K562 (cell line): ENCODE data around the gene FGD6. TPM values are rescaled to one million over a fixed set of nuclear protein-coding genes. Genes with fewer than 3 reads are reported as not detected.

ENCODE experiments used
- ATAC-seq: fragments of 200-7000 bp; cut with Tn5 transposase; 3 replicates; pipeline ENCODE4 v1.9.1; 2020; ENCODE audit warnings: moderate library complexity
- BruUV-seq: library from RNA; stranded (reverse); fragments of 400-500 nt; replicated peaks from 2 replicates; lab custom pipeline; 2021; lab: Mats Ljungman, UMichigan
- CTCF ChIA-PET: fragments of 300-600 bp; formaldehyde crosslinking; extraction: SDS; loops from one replicate; lab custom pipeline; 2021; ENCODE audit warnings: low intra/inter-chr PET ratio; lab: Yijun Ruan, JAX
- POLR2A ChIA-PET: fragments of 300-600, 350-650 bp; sonication (Branson Sonifier 250); formaldehyde crosslinking; extraction: SDS; loops from one replicate; lab custom pipeline; 2021; ENCODE audit warnings: antibody characterized with exemption, inconsistent platforms; lab: Yijun Ruan, JAX
- DNase-seq, 4 experiments: peaks; one replicate each; pipeline versions ENCODE4 v3.0.0 to v3.0.0-alpha.2; 2011 to 2018; ENCODE audit warnings: low spot score in 3 of 4, mixed read lengths in 3 of 4; ENCODE audit errors: extremely low read depth in 1 of 4
- FAIRE-seq: peaks from 2 replicates; lab custom pipeline; 2011; peaks lifted over from hg19 to GRCh38; lab: Jason Lieb, UNC
- H2AFZ ChIP-seq: 2 replicates; pipeline ENCODE4 v1.6.0; 2011; ENCODE audit warnings: low read depth, low read length, control low read depth, inconsistent platforms
- H3K27ac ChIP-seq: fragments of 200-600 bp; 3 replicates; pipeline ENCODE4 v1.8.0; 2011; ENCODE audit warnings: low read depth, mild to moderate bottlenecking, control low read depth, inconsistent platforms, low read length, moderate library complexity, mixed read lengths; ENCODE audit errors: extremely low read depth
- H3K27me3 ChIP-seq, 2 experiments: fragments of 300-600 bp in 1 of 2; 2 replicates in 1 of 2; 3 replicates in 1 of 2; pipeline versions ENCODE4 v1.6.0 to v1.8.0; 2011; ENCODE audit warnings: inconsistent platforms in 2 of 2, low read length in 2 of 2, mild to moderate bottlenecking in 1 of 2, mixed read lengths in 1 of 2, moderate library complexity in 1 of 2; ENCODE audit not compliant: control insufficient read depth in 2 of 2, insufficient read depth in 2 of 2
- H3K36me3 ChIP-seq: fragments of 300-600 bp; 3 replicates; pipeline ENCODE4 v1.8.0; 2011; ENCODE audit warnings: mild to moderate bottlenecking, low read length, inconsistent platforms; ENCODE audit not compliant: control insufficient read depth, insufficient read depth
- H3K4me1 ChIP-seq, 2 experiments: fragments of 200-600 bp in 1 of 2; replicated peaks in 1 of 2; 2 replicates in 1 of 2; 3 replicates in 1 of 2; pipeline versions ENCODE4 v1.5.1 to v1.8.0; 2011; ENCODE audit warnings: inconsistent platforms in 2 of 2, low read length in 2 of 2, mild to moderate bottlenecking in 1 of 2, mixed read lengths in 1 of 2, moderate library complexity in 1 of 2; ENCODE audit not compliant: control insufficient read depth in 2 of 2, insufficient read depth in 2 of 2
- H3K4me2 ChIP-seq: 2 replicates; pipeline ENCODE4 v1.6.1; 2011; ENCODE audit warnings: low read length, control low read depth, inconsistent platforms, mixed read lengths; ENCODE audit not compliant: insufficient read depth
- H3K4me3 ChIP-seq: fragments of 200-600 bp; sonication (generic), shearing (Covaris generic); 2 replicates; pipeline ENCODE4 v1.5.1; 2016; ENCODE audit warnings: control low read depth, inconsistent platforms
- H3K79me2 ChIP-seq: fragments of 200-600 bp; 3 replicates; pipeline ENCODE4 v1.8.0; 2011; ENCODE audit warnings: low read length, inconsistent platforms; ENCODE audit not compliant: control insufficient read depth, insufficient read depth
- H3K9ac ChIP-seq, 2 experiments: 2 replicates each; pipeline versions ENCODE4 v1.6.0 to v1.6.1; 2011; ENCODE audit warnings: low read depth in 2 of 2, low read length in 2 of 2, control low read depth in 1 of 2, inconsistent platforms in 1 of 2, mild to moderate bottlenecking in 1 of 2, mixed read lengths in 1 of 2; ENCODE audit not compliant: insufficient read depth in 1 of 2
- H3K9me1 ChIP-seq: one replicate; pipeline ENCODE4 v1.6.0; 2011; ENCODE audit warnings: inconsistent platforms, mild to moderate bottlenecking, low read length, moderate library complexity; ENCODE audit not compliant: control insufficient read depth, insufficient read depth
- H3K9me3 ChIP-seq: replicated peaks from 2 replicates; pipeline ENCODE4 v1.5.1; 2011; ENCODE audit warnings: low read depth, low read length, inconsistent platforms; ENCODE audit not compliant: control insufficient read depth, insufficient read depth
- H4K20me1 ChIP-seq: replicated peaks from 2 replicates; pipeline ENCODE4 v1.6.1; 2011; ENCODE audit warnings: low read length, inconsistent platforms, mixed read lengths; ENCODE audit not compliant: control insufficient read depth, insufficient read depth
- BCOR ChIP-seq: fragments of 450-650 bp; IDR thresholded peaks from 2 replicates; pipeline ENCODE4 v1.6.1; 2016
- CBX5 ChIP-seq: IDR thresholded peaks from 2 replicates; pipeline ENCODE4 v1.6.1; 2014; ENCODE audit warnings: low read depth, borderline replicate concordance
- FOS ChIP-seq: IDR thresholded peaks from 3 replicates; pipeline ENCODE4 v1.6.1; 2011; ENCODE audit not compliant: insufficient read length; ENCODE audit errors: extremely low read depth
- FOXA1 ChIP-seq: fragments of 450-650 bp; IDR thresholded peaks from 2 replicates; pipeline ENCODE4 v1.6.1; 2016; ENCODE audit warnings: mild to moderate bottlenecking, borderline replicate concordance
- HDAC1 ChIP-seq, 2 experiments: fragments of 450-650 bp; IDR thresholded peaks; 2 replicates each; pipeline ENCODE4 v1.6.1; 2016 to 2017; ENCODE audit warnings: inconsistent platforms in 1 of 2, mild to moderate bottlenecking in 1 of 2, moderate library complexity in 1 of 2
- MTA1 ChIP-seq: fragments of 450-650 bp; IDR thresholded peaks from 2 replicates; pipeline ENCODE4 v1.6.1; 2017; ENCODE audit warnings: borderline replicate concordance
- NCOA2 ChIP-seq, 2 experiments: fragments of 450-650 bp; IDR thresholded peaks; 2 replicates each; pipeline ENCODE4 v1.6.1; 2018; ENCODE audit warnings: mild to moderate bottlenecking in 2 of 2, moderate library complexity in 1 of 2; ENCODE audit not compliant: partially characterized antibody in 2 of 2
- SRSF3 ChIP-seq: fragments of 200-400 bp; formaldehyde crosslinking; IDR thresholded peaks from 2 replicates; pipeline ENCODE4 v1.6.1; 2016; ENCODE audit warnings: mild to moderate bottlenecking, low read length, moderate library complexity; ENCODE audit not compliant: insufficient read depth
- SRSF7 ChIP-seq: fragments of 200-400 bp; formaldehyde crosslinking; optimal IDR thresholded peaks from 2 replicates; pipeline ENCODE3; 2017; ENCODE audit warnings: mild to moderate bottlenecking, low read depth, low read length
- TAF7 ChIP-seq: fragments of 450-650 bp; IDR thresholded peaks from 2 replicates; pipeline ENCODE4 v1.6.1; 2016; ENCODE audit warnings: missing genetic modification characterization, missing compliant biosample characterization
- TSC22D4 ChIP-seq: fragments of 450-650 bp; IDR thresholded peaks from 2 replicates; pipeline ENCODE4 v1.6.1; 2016; ENCODE audit warnings: missing genetic modification characterization, missing biosample characterization, control low read depth
- ZNF253 ChIP-seq: fragments of 250-450 bp; sonication (Bioruptor Pico); conservative IDR thresholded peaks from 2 replicates; pipeline ENCODE4 v1.6.1; 2021; ENCODE audit warnings: mild to moderate bottlenecking
- ZNF311 ChIP-seq: fragments of 250-450 bp; sonication (Bioruptor Pico); IDR thresholded peaks from 2 replicates; pipeline ENCODE4 v1.4.0; 2020; ENCODE audit warnings: mild to moderate bottlenecking, moderate library complexity
- in situ Hi-C: fragments of 300-500 bp; cut with MboI; formaldehyde crosslinking; loops from 4 replicates; pipeline ENCODE4 v1.15.0; 2018; ENCODE audit warnings: inconsistent platforms, mixed read lengths
- intact Hi-C: fragments of 100-400 bp; cut with micrococcal nuclease; formaldehyde crosslinking; loops from 2 replicates; pipeline ENCODE4 v1.14.2; 2022
- polyA plus RNA-seq, 8 experiments: library from polyadenylated mRNA; depleted of rRNA in 4 of 8; stranded (reverse) in 5 of 8; unstranded in 3 of 8; fragments of >200 nt; fragmentation: Nextera tagmentation in 2 of 8; fragmentation: Illumina TruSeq in 1 of 8; extraction: Ambion mirVana in 2 of 8; extraction: Trizol in 1 of 8; gene quantifications; 2 replicates each; pipeline versions ENCODE4 v1.2.1 to v1.2.3, GENCODE V29; 2011 to 2014; ENCODE audit warnings: inconsistent platforms in 1 of 8, missing spikeins in 1 of 8
- total RNA-seq, 7 experiments: library from RNA; depleted of rRNA in 6 of 7; stranded (reverse); fragments of >200 nt in 6 of 7; fragmentation: Illumina TruSeq in 2 of 7; extraction: Trizol in 2 of 7; gene quantifications; 2 replicates each; pipeline versions ENCODE4 v1.2.1 to v1.2.3, GENCODE V29; 2011 to 2021; ENCODE audit warnings: low replicate concordance in 1 of 7
- TF ChIP-seq, protein P1 (sequence below), 2 experiments: fragments of 450-650 bp; IDR thresholded peaks; 2 replicates each; pipeline ENCODE4 v1.6.1; 2018; ENCODE audit warnings: mild to moderate bottlenecking in 2 of 2, low read depth in 1 of 2; ENCODE audit not compliant: partially characterized antibody in 2 of 2
- TF ChIP-seq, protein P2 (sequence below), 2 experiments: fragments of 450-650 bp; conservative IDR thresholded peaks; 2 replicates each; pipeline ENCODE4 v1.6.1; 2017; ENCODE audit warnings: mild to moderate bottlenecking in 2 of 2, moderate library complexity in 2 of 2
- TF ChIP-seq, protein P3 (sequence below): fragments of 250-450 bp; sonication (Bioruptor Pico); IDR thresholded peaks from 2 replicates; pipeline ENCODE4 v1.4.0; 2020; ENCODE audit warnings: mild to moderate bottlenecking, moderate library complexity

The FGD6 gene
- total and polyA plus RNA-seq, 9 of the 15 experiments (the other 6 are each of a cell fraction or from before 2014, with no cell fraction given), result 1.5 to 11.1 (median 5.8) TPM

DNA sequence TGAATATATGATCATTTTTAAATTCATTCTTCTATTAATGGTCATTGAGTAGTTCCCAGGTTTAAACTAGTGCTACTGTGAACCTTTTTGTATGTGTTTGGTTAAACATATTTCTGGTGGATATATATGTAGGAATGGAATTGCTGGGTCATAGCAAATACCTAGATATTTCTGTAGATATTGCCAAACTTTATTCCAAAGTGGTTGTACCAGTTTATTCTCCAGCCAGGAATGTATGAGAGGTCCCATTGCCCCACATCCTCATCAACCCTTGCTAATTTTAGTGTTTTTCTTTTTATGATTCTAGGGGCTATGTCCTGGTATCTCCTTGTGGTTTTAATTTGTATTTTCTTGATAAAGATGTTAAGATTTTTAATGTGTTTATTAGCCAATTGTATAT is 3.5 kb upstream of the FGD6 start:
- Histone ChIP-seq H3K9me3 (no peaks in the 10 kb centered on the region), H3K9me1 (no peaks in the 10 kb centered on the region), H2AFZ (no peak overlapping the region), H3K4me1 (peaks cover 17 to 26% of the 10 kb centered on the region in 2 experiments), H3K27ac (no peak overlapping the region), H3K27me3 (no peaks in the 10 kb centered on the region), H3K79me2 (peaks cover 84% of the 10 kb centered on the region), H3K36me3 (peaks cover 3% of the 10 kb centered on the region; the same call in 1 of the 3 replicates), H4K20me1 (no peaks in the 10 kb centered on the region), H3K9ac (no peak overlapping the region), H3K4me3 (no peak overlapping the region), H3K4me2 (no peak overlapping the region)
- in situ Hi-C loops (no loop called here), intact Hi-C loops (no loop called here)
- FAIRE-seq (no peak), DNase-seq (no peak), ATAC-seq (no peak)
- ChIA-PET POLR2A (no interaction called here), CTCF (no interaction called here)
- BruUV-seq, result no TSS peak
- TF ChIP-seq, protein P1, sequence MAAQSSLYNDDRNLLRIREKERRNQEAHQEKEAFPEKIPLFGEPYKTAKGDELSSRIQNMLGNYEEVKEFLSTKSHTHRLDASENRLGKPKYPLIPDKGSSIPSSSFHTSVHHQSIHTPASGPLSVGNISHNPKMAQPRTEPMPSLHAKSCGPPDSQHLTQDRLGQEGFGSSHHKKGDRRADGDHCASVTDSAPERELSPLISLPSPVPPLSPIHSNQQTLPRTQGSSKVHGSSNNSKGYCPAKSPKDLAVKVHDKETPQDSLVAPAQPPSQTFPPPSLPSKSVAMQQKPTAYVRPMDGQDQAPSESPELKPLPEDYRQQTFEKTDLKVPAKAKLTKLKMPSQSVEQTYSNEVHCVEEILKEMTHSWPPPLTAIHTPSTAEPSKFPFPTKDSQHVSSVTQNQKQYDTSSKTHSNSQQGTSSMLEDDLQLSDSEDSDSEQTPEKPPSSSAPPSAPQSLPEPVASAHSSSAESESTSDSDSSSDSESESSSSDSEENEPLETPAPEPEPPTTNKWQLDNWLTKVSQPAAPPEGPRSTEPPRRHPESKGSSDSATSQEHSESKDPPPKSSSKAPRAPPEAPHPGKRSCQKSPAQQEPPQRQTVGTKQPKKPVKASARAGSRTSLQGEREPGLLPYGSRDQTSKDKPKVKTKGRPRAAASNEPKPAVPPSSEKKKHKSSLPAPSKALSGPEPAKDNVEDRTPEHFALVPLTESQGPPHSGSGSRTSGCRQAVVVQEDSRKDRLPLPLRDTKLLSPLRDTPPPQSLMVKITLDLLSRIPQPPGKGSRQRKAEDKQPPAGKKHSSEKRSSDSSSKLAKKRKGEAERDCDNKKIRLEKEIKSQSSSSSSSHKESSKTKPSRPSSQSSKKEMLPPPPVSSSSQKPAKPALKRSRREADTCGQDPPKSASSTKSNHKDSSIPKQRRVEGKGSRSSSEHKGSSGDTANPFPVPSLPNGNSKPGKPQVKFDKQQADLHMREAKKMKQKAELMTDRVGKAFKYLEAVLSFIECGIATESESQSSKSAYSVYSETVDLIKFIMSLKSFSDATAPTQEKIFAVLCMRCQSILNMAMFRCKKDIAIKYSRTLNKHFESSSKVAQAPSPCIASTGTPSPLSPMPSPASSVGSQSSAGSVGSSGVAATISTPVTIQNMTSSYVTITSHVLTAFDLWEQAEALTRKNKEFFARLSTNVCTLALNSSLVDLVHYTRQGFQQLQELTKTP (IDR thresholded peaks at IDR 0.05; ENCODE audit: low read depth in 1 of 2, partially characterized antibody in 2 of 2), result no peak
- TF ChIP-seq CBX5, result no peak
- TF ChIP-seq MTA1, result no peak
- TF ChIP-seq, protein P2, sequence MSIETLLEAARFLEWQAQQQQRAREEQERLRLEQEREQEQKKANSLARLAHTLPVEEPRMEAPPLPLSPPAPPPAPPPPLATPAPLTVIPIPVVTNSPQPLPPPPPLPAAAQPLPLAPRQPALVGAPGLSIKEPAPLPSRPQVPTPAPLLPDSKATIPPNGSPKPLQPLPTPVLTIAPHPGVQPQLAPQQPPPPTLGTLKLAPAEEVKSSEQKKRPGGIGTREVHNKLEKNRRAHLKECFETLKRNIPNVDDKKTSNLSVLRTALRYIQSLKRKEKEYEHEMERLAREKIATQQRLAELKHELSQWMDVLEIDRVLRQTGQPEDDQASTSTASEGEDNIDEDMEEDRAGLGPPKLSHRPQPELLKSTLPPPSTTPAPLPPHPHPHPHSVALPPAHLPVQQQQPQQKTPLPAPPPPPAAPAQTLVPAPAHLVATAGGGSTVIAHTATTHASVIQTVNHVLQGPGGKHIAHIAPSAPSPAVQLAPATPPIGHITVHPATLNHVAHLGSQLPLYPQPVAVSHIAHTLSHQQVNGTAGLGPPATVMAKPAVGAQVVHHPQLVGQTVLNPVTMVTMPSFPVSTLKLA (conservative IDR thresholded peaks at IDR 0.05), result no peak
- TF ChIP-seq SRSF7, result no peak
- TF ChIP-seq FOS, result no peak
- no peak for TF ChIP-seq HDAC1 (IDR thresholded peaks at IDR 0.05)
- TF ChIP-seq BCOR, result no peak
- no peak for TF ChIP-seq ZNF253 (CRISPR knock-in tag)
- TF ChIP-seq NCOA2 (IDR thresholded peaks at IDR 0.05; ENCODE audit: partially characterized antibody in 2 of 2), result no peak
- TF ChIP-seq TAF7 (tag), result no peak
- no peak for TF ChIP-seq SRSF3
- no peak for TF ChIP-seq TSC22D4 (tag)
- no peak for TF ChIP-seq FOXA1
- TF ChIP-seq ZNF311, result no peak
- TF ChIP-seq, protein P3, sequence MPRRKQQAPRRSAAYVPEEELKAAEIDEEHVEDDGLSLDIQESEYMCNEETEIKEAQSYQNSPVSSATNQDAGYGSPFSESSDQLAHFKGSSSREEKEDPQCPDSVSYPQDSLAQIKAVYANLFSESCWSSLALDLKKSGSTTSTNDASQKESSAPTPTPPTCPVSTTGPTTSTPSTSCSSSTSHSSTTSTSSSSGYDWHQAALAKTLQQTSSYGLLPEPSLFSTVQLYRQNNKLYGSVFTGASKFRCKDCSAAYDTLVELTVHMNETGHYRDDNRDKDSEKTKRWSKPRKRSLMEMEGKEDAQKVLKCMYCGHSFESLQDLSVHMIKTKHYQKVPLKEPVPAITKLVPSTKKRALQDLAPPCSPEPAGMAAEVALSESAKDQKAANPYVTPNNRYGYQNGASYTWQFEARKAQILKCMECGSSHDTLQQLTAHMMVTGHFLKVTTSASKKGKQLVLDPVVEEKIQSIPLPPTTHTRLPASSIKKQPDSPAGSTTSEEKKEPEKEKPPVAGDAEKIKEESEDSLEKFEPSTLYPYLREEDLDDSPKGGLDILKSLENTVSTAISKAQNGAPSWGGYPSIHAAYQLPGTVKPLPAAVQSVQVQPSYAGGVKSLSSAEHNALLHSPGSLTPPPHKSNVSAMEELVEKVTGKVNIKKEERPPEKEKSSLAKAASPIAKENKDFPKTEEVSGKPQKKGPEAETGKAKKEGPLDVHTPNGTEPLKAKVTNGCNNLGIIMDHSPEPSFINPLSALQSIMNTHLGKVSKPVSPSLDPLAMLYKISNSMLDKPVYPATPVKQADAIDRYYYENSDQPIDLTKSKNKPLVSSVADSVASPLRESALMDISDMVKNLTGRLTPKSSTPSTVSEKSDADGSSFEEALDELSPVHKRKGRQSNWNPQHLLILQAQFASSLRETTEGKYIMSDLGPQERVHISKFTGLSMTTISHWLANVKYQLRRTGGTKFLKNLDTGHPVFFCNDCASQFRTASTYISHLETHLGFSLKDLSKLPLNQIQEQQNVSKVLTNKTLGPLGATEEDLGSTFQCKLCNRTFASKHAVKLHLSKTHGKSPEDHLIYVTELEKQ (CRISPR knock-in tag), result no peak
